Activated CD4-positive, alpha-beta T cell treated with anti-CD3 and anti-CD28 coated beads, Interleukin-2, amount 10 ng/mL, durations not matched to agents 7 days and 5 days (primary cell): ENCODE results near the gene SPAM1. TPM values are rescaled to one million over a fixed set of nuclear protein-coding genes. Genes with fewer than 3 reads are reported as not detected.
"Not testable (repeated sequence)": the region's sequence is repeated elsewhere in the genome, so short reads cannot be mapped to it uniquely, and the experiment has no call there.

Experiments used
- CTCF ChIA-PET: fragments of 350-600 bp; sonication (Branson Sonifier 250); formaldehyde crosslinking; loops from one replicate; lab custom pipeline; 2021; ENCODE audit warnings: antibody characterized with exemption; lab: Charles Lee
- POLR2A ChIA-PET: fragments of 350-600 bp; sonication (Branson Sonifier 250); formaldehyde crosslinking; loops from one replicate; lab custom pipeline; 2021; ENCODE audit warnings: antibody characterized with exemption; lab: Charles Lee
- DNase-seq: peaks from one replicate; pipeline ENCODE4 v3.0.0-alpha.2; 2020
- H3K27ac Mint-ChIP-seq: one replicate; pipeline ENCODE4 v1.8.0; 2021; ENCODE audit warnings: mild to moderate bottlenecking, moderate library complexity, mixed read lengths
- H3K27me3 Mint-ChIP-seq: one replicate; pipeline ENCODE4 v1.8.0; 2021; ENCODE audit warnings: mixed read lengths
- H3K36me3 Mint-ChIP-seq: one replicate; pipeline ENCODE4 v1.8.0; 2021; ENCODE audit warnings: low read depth, mixed read lengths
- H3K4me1 Mint-ChIP-seq: one replicate; pipeline ENCODE4 v1.8.0; 2021; ENCODE audit warnings: mixed read lengths
- H3K4me3 Mint-ChIP-seq: one replicate; pipeline ENCODE4 v1.8.0; 2021; ENCODE audit warnings: mild to moderate bottlenecking, moderate library complexity, mixed read lengths
- H3K9me3 Mint-ChIP-seq: one replicate; pipeline ENCODE4 v1.8.0; 2021; ENCODE audit warnings: mixed read lengths
- total RNA-seq, 2 experiments: library from RNA; stranded (reverse); gene quantifications; one replicate each; pipeline ENCODE4 v1.2.3, GENCODE V29; 2021

Gene SPAM1, protein sequence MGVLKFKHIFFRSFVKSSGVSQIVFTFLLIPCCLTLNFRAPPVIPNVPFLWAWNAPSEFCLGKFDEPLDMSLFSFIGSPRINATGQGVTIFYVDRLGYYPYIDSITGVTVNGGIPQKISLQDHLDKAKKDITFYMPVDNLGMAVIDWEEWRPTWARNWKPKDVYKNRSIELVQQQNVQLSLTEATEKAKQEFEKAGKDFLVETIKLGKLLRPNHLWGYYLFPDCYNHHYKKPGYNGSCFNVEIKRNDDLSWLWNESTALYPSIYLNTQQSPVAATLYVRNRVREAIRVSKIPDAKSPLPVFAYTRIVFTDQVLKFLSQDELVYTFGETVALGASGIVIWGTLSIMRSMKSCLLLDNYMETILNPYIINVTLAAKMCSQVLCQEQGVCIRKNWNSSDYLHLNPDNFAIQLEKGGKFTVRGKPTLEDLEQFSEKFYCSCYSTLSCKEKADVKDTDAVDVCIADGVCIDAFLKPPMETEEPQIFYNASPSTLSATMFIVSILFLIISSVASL
- not detected for total RNA-seq

DNA sequence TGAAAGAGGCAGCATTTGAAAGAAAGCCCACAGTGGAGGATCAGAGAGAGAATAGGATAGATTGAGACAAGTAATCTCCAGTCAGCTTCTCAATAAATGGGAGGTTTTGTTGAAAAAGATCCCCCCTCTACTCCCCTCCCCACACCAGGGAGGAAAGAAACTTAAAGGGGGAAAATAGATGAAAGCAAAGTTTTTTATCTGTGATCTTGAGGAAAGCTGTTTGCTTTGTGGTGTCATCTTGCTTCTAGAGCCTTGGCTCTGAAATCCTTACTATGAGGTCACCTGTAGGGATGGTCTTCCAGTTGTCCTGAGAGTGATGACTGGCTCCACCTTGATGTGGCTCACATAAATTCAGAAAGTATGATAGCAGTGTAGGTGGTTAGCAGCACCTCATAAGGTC is at the start of gene SPAM1:
TSS of gene SPAM1 (plus strand) at position 301 of the 400 bp plus-strand sequence. CDS start 28,330 bp downstream, outside the sequence.
- no peaks in the 10 kb centered on the region for H3K4me1 Mint-ChIP-seq
- CTCF ChIA-PET: no interaction called here
- no peaks in the 10 kb centered on the region for H3K36me3 Mint-ChIP-seq
- no peak within 1 kb of the TSS for H3K27ac Mint-ChIP-seq
- H3K4me3 Mint-ChIP-seq: no peak within 1 kb of the TSS
- no peaks in the 10 kb centered on the region for H3K9me3 Mint-ChIP-seq
- POLR2A ChIA-PET: no interaction called here
- H3K27me3 Mint-ChIP-seq: no peaks in the 10 kb centered on the region
- DNase-seq: no peak

DNA sequence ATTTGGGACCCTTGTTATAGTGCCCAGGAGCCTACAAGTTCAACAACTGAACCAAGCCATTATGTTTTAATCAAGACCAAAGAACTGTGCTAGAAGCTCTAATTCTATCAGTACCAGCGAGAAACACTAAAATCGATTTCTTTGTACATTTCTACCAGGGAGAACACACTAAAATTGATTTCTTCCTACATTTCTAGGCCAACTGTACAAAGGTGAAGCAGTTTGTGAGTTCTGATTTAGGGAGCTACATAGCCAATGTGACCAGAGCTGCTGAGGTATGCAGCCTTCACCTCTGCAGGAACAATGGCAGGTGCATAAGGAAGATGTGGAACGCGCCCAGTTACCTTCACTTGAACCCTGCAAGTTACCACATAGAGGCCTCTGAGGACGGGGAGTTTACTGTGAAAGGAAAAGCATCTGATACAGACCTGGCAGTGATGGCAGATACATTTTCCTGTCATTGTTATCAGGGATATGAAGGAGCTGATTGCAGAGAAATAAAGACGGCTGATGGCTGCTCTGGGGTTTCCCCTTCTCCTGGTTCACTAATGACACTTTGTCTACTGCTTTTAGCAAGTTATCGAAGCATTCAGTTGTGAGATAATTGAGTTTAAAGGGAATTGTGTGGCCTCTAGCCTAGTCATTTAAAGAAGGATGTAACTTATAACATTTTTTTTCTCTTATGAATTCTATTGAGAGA is 48.3 kb upstream of the SPAM1 start:
- no peak for DNase-seq
- no peak overlapping the region for H3K27ac Mint-ChIP-seq
- H3K4me3 Mint-ChIP-seq: no peak overlapping the region
- ChIA-PET CTCF (interaction anchor here (1.2 kb wide), 1 partner anchor 12 kb away, joined by 3 read pairs; no protein-coding TSS in a partner anchor), POLR2A (no interaction called here)
- no peaks in the 10 kb centered on the region for H3K9me3 Mint-ChIP-seq
- H3K36me3 Mint-ChIP-seq: no peaks in the 10 kb centered on the region
- H3K4me1 Mint-ChIP-seq: no peaks in the 10 kb centered on the region
- no peaks in the 10 kb centered on the region for H3K27me3 Mint-ChIP-seq

- ChIA-PET POLR2A (no interaction called here), CTCF (no interaction called here)
- DNase-seq: no peak
- Mint-ChIP-seq H3K4me1 (no peaks in the 10 kb centered on the region), H3K27ac (no peak overlapping the region), H3K4me3 (no peak overlapping the region), H3K9me3 (no peaks in the 10 kb centered on the region), H3K36me3 (no peaks in the 10 kb centered on the region), H3K27me3 (peaks cover under 1% of the 10 kb centered on the region)
Measured at GRCh38 chr7:123879628-123880027, 45.4 kb upstream of the SPAM1 start.

DNA sequence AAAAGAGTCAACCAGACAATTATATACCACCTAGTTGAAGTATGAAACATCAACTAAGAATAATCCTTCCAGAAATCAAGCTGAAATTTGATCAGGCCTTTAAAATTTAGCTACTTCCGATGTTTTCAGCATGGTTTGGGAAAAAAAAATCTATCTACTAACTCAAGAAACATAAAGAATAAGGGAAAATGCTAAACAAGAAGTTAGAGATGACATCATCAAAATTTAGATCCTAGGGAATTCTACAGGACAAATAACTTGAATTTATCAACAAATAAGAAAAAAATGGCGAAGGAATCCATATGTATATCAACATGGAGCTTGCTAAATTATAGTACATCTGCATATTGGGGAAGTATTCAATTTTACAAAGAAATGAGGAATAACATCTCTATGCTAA is 43.7 kb upstream of the SPAM1 start:
- Mint-ChIP-seq H3K27me3 (peaks cover 2% of the 10 kb centered on the region), H3K27ac (no peak overlapping the region), H3K4me1 (no peaks in the 10 kb centered on the region), H3K4me3 (no peak overlapping the region), H3K36me3 (no peaks in the 10 kb centered on the region), H3K9me3 (no peaks in the 10 kb centered on the region)
- ChIA-PET POLR2A (no interaction called here), CTCF (no interaction called here)
- no peak for DNase-seq

DNA sequence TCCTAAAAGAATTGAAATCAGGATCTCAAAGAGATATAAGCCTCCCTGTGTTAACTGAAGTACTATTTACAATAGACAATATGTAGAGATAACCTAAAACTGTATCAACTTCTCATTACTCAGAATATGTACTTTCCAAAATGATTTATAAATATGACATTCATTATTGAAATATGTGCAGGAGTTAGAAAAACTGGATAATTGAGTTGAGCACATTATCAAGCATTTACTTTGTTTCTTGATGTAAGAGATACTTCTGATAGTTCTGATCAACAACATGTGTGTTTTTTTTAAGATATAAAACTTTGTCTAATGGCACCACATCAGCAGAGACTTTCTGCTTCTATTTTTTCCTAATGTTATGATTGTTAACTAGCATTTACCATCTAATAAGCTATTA is 41.9 kb upstream of the SPAM1 start:
- no peak overlapping the region for H3K4me3 Mint-ChIP-seq
- H3K36me3 Mint-ChIP-seq: no peaks in the 10 kb centered on the region
- H3K27ac Mint-ChIP-seq: no peak overlapping the region
- peaks cover 2% of the 10 kb centered on the region for H3K27me3 Mint-ChIP-seq
- H3K9me3 Mint-ChIP-seq: no peaks in the 10 kb centered on the region
- H3K4me1 Mint-ChIP-seq: no peaks in the 10 kb centered on the region
- no peak for DNase-seq
- ChIA-PET POLR2A (no interaction called here), CTCF (no interaction called here)

DNA sequence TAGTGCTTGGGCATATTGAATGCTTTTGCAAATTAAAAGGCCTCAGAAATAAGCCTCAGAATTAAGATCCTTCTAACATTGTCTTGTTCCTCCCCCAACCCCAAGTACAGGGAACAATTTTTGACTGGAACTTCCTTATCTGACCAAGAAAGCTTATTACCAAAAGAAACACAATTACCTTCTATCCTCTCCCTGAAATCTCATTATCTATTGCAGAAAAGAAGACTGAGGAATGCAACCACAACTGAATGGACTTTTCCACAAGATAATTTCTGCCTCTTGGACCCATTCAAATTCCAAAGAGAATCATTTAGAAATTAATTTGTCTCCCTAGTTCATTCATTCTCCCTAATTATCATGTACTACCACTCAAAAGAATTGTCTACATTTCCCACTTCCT is 36.8 kb upstream of the SPAM1 start:
- H3K9me3 Mint-ChIP-seq: peaks cover 3% of the 10 kb centered on the region
- ChIA-PET POLR2A (interaction anchor here (0.7 kb wide), 1 partner anchor 926 kb away, joined by 5 read pairs; no protein-coding TSS in a partner anchor), CTCF (no interaction called here)
- peaks cover 2% of the 10 kb centered on the region for H3K27me3 Mint-ChIP-seq
- H3K4me1 Mint-ChIP-seq: no peaks in the 10 kb centered on the region
- H3K4me3 Mint-ChIP-seq: no peak overlapping the region
- no peak for DNase-seq
- H3K36me3 Mint-ChIP-seq: no peaks in the 10 kb centered on the region
- no peak overlapping the region for H3K27ac Mint-ChIP-seq

DNA sequence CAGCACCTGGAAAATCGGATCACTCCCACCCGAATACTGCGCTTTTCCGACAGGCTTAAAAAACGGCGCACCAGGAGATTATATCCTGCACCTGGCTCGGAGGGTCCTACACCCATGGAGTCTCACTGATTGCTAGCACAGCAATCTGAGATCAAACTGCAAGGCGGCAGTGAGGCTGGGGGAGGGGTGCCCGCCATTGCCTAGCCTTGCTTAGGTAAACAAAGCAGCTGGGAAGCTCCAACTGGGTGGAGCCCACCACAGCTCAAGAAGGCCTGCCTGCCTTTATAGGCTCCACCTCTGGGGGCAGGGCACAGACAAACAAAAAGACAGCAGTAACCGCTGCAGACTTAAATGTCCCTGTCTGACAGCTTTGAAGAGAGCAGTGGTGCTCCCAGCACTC is 30.3 kb upstream of the SPAM1 start:
- H3K4me3 Mint-ChIP-seq, CTCF ChIA-PET, H3K4me1 Mint-ChIP-seq: not testable (repeated sequence)

DNA sequence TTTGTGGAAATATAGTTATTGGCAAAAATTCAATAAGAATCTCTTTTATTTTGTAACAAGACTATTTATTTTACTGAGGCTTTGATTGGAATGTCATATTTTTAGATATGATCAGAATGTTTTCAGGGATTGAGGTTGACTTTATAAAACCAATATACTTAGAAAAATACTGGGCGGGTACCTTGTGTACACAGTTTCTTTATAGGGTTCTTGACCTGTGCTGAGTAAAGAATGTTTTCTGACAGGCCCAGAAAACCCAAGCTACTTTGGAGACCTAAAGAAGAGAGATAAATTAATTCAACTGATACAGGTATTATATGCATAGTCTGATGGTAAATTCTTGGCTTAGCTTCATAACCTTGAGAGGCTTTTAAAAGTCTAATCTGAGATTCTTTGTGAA is 23.9 kb upstream of the SPAM1 start:
- POLR2A ChIA-PET: no interaction called here
- Mint-ChIP-seq H3K4me3 (no peak overlapping the region), H3K9me3 (peaks cover under 1% of the 10 kb centered on the region), H3K36me3 (no peaks in the 10 kb centered on the region), H3K4me1 (no peaks in the 10 kb centered on the region), H3K27ac (no peak overlapping the region), H3K27me3 (no peaks in the 10 kb centered on the region)
- no peak for DNase-seq
- CTCF ChIA-PET: interaction anchor here (0.6 kb wide), 1 partner anchor 1118 kb away, joined by 5 read pairs; no protein-coding TSS in a partner anchor

More for the DNA sequence above, 30.3 kb upstream of the SPAM1 start:
- POLR2A ChIA-PET, H3K36me3 Mint-ChIP-seq, H3K27ac Mint-ChIP-seq, H3K27me3 Mint-ChIP-seq, DNase-seq: not testable (repeated sequence)
- peaks cover 12% of the 10 kb centered on the region for H3K9me3 Mint-ChIP-seq

DNA sequence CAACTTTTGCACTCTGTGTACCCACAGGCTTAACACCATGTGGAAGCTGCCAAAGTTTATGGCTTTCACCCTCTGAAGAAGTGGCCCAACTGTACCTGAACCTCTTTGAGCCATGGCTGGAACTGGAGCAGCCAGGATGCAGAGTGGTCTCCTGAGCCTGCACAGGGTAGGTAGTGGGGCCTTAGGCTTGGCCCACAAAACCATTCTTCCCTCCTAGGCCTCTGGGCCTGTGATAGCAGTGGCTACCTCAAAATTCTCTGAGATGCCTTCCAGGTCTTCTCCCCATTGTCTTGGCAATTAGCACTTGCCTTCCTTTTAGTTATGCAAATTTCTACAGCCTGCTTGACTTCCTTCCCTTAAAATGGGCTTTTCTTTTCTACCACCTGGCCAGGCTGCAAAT is 19.3 kb upstream of the SPAM1 start:
- H3K27me3 Mint-ChIP-seq: no peaks in the 10 kb centered on the region
- no peak for DNase-seq
- H3K4me3 Mint-ChIP-seq: no peak overlapping the region
- POLR2A ChIA-PET: no interaction called here
- no peak overlapping the region for H3K27ac Mint-ChIP-seq
- CTCF ChIA-PET: no interaction called here
- H3K4me1 Mint-ChIP-seq: no peaks in the 10 kb centered on the region
- no peaks in the 10 kb centered on the region for H3K36me3 Mint-ChIP-seq
- H3K9me3 Mint-ChIP-seq: no peaks in the 10 kb centered on the region

GRCh38 chr7:123916240-123916724 is 8.8 kb upstream of the SPAM1 start:
- ChIA-PET POLR2A (no interaction called here), CTCF (no interaction called here)
- H3K27me3 Mint-ChIP-seq: no peaks in the 10 kb centered on the region
- no peaks in the 10 kb centered on the region for H3K4me1 Mint-ChIP-seq
- H3K4me3 Mint-ChIP-seq: no peak overlapping the region
- no peak for DNase-seq
- no peaks in the 10 kb centered on the region for H3K36me3 Mint-ChIP-seq
- H3K9me3 Mint-ChIP-seq: no peaks in the 10 kb centered on the region
- no peak overlapping the region for H3K27ac Mint-ChIP-seq

GRCh38 chr7:123917878-123918277 is 7.2 kb upstream of the SPAM1 start:
- Mint-ChIP-seq H3K4me3 (no peak overlapping the region), H3K27ac (no peak overlapping the region), H3K4me1 (no peaks in the 10 kb centered on the region), H3K36me3 (no peaks in the 10 kb centered on the region), H3K27me3 (no peaks in the 10 kb centered on the region), H3K9me3 (no peaks in the 10 kb centered on the region)
- CTCF ChIA-PET: no interaction called here
- no peak for DNase-seq
- POLR2A ChIA-PET: no interaction called here

- no peak for DNase-seq
- no peaks in the 10 kb centered on the region for H3K36me3 Mint-ChIP-seq
- H3K4me1 Mint-ChIP-seq: no peaks in the 10 kb centered on the region
- H3K27me3 Mint-ChIP-seq: no peaks in the 10 kb centered on the region
- H3K4me3 Mint-ChIP-seq: no peak overlapping the region
- ChIA-PET CTCF (no interaction called here), POLR2A (no interaction called here)
- no peaks in the 10 kb centered on the region for H3K9me3 Mint-ChIP-seq
- H3K27ac Mint-ChIP-seq: no peak overlapping the region
Measured at GRCh38 chr7:123918309-123918708, 6.7 kb upstream of the SPAM1 start.

DNA sequence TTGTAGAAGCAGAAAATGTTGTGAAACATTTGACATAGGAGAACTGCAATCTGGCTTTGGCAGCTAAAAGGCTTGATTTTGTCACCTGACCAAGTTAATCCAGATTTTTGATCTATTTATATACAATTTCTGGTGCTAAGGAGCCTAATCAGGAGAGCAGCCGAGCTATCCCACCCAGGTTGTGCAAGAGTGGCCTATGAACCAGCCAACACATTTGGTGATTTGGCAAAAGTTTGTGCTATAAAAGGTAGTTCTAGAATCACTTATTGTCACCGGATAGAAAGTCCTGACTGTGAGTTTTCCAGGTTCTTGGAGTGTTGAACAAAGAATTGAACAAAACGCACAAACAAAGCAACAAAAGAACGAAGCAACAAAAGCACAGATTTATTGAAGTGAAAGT is 1.4 kb upstream of the SPAM1 start:
- ChIA-PET POLR2A (no interaction called here), CTCF (no interaction called here)
- Mint-ChIP-seq H3K4me1 (no peaks in the 10 kb centered on the region), H3K36me3 (no peaks in the 10 kb centered on the region), H3K27me3 (no peaks in the 10 kb centered on the region), H3K4me3 (no peak overlapping the region), H3K27ac (no peak overlapping the region), H3K9me3 (no peaks in the 10 kb centered on the region)
- DNase-seq: no peak
